SK-N-SH (cell line): ENCODE measurements around the gene ADRA2B. TPM values are rescaled to one million over a fixed set of nuclear protein-coding genes. Genes with fewer than 3 reads are reported as not detected.

ENCODE experiments used
- CTCF ChIA-PET: fragments of 300-600, 350-600 bp; formaldehyde crosslinking; extraction: SDS; loops from one replicate; lab custom pipeline; 2021; lab: Yijun Ruan, JAX
- POLR2A ChIA-PET: fragments of 350-600 bp; sonication (Branson Sonifier 250); formaldehyde crosslinking; extraction: SDS; loops from one replicate; lab custom pipeline; 2020; ENCODE audit warnings: antibody characterized with exemption, inconsistent platforms; lab: Yijun Ruan, JAX
- DNase-seq: peaks from one replicate; pipeline ENCODE4 v3.0.0; 2012
- H2AFZ ChIP-seq: fragments of 200-600 bp; sonication (generic); 2 replicates; pipeline ENCODE4 v1.8.1; 2016; ENCODE audit warnings: antibody characterized with exemption, mild to moderate bottlenecking, low read depth
- H3F3A ChIP-seq: fragments of 200-600 bp; sonication (generic); replicated peaks from 2 replicates; pipeline ENCODE3; 2016; ENCODE audit warnings: antibody characterized with exemption, mild to moderate bottlenecking; ENCODE audit not compliant: insufficient read depth
- H3K27ac ChIP-seq, 2 experiments: fragments of 200-500 bp in 1 of 2; fragments of 200-600 bp in 1 of 2; sonication (Bioruptor generic) in 1 of 2; sonication (generic), shearing (Covaris generic) in 1 of 2; 2 replicates each; pipeline versions ENCODE4 v1.5.1 to v1.6.1; 2014 to 2016; ENCODE audit warnings: low read depth in 2 of 2, inconsistent platforms in 1 of 2, low read length in 1 of 2, mild to moderate bottlenecking in 1 of 2, mixed read lengths in 1 of 2
- H3K27me3 ChIP-seq: fragments of 200-600 bp; sonication (generic), shearing (Covaris generic); 2 replicates; pipeline ENCODE4 v1.6.1; 2016; ENCODE audit warnings: mixed run types; ENCODE audit not compliant: insufficient read depth
- H3K36me3 ChIP-seq, 2 experiments: fragments of 200-500 bp in 1 of 2; fragments of 200-600 bp in 1 of 2; sonication (Bioruptor generic) in 1 of 2; sonication (generic) in 1 of 2; replicated peaks in 1 of 2; 2 replicates each; pipeline versions ENCODE3 to v1.5.1; 2014 to 2016; ENCODE audit warnings: low read length in 1 of 2, mild to moderate bottlenecking in 1 of 2; ENCODE audit not compliant: insufficient read depth in 2 of 2, control insufficient read depth in 1 of 2
- H3K4me1 ChIP-seq, 2 experiments: fragments of 200-500 bp in 1 of 2; fragments of 200-600 bp in 1 of 2; sonication (Bioruptor generic) in 1 of 2; sonication (generic), shearing (Covaris generic) in 1 of 2; 2 replicates each; pipeline versions ENCODE4 v1.5.1 to v1.6.1; 2014 to 2016; ENCODE audit warnings: low read depth in 1 of 2, low read length in 1 of 2, mixed run types in 1 of 2; ENCODE audit not compliant: insufficient read depth in 2 of 2, control insufficient read depth in 1 of 2
- H3K4me2 ChIP-seq: fragments of 200-600 bp; sonication (generic), shearing (Covaris generic); 2 replicates; pipeline ENCODE4 v1.6.1; 2017; ENCODE audit warnings: mixed run types
- H3K4me3 ChIP-seq, 2 experiments: fragments of 200-500 bp in 1 of 2; fragments of 200-600 bp in 1 of 2; sonication (Bioruptor generic) in 1 of 2; sonication (generic), shearing (Covaris generic) in 1 of 2; 2 replicates each; pipeline versions ENCODE4 v1.5.1 to v1.8.1; 2014 to 2016; ENCODE audit warnings: low read depth in 2 of 2, inconsistent platforms in 1 of 2, low read length in 1 of 2, mild to moderate bottlenecking in 1 of 2, mixed read lengths in 1 of 2, moderate library complexity in 1 of 2
- H3K79me2 ChIP-seq: fragments of 200-600 bp; sonication (generic); 2 replicates; pipeline ENCODE4 v1.8.1; 2017; ENCODE audit warnings: mild to moderate bottlenecking; ENCODE audit not compliant: insufficient read depth
- H3K9ac ChIP-seq: fragments of 200-600 bp; sonication (generic); 2 replicates; pipeline ENCODE4 v1.6.1; 2017; ENCODE audit warnings: mixed run types
- H3K9me2 ChIP-seq: fragments of 200-600 bp; sonication (generic); 2 replicates; pipeline ENCODE4 v1.6.1; 2017; ENCODE audit warnings: mixed run types
- H3K9me3 ChIP-seq: fragments of 200-600 bp; sonication (generic); 2 replicates; pipeline ENCODE4 v1.6.1; 2017; ENCODE audit warnings: mixed run types, mild to moderate bottlenecking, moderate library complexity
- H4K20me1 ChIP-seq: fragments of 200-600 bp; sonication (generic); 2 replicates; pipeline ENCODE4 v1.6.1; 2017; ENCODE audit warnings: mild to moderate bottlenecking, mixed run types; ENCODE audit not compliant: insufficient read depth
- CHD2 ChIP-seq: fragments of 150-350 bp; IDR thresholded peaks from 2 replicates; pipeline ENCODE4 v1.6.1; 2018; ENCODE audit warnings: low read length; ENCODE audit not compliant: partially characterized antibody
- ELF1 ChIP-seq: IDR thresholded peaks from 2 replicates; pipeline ENCODE4 v1.4.0; 2012
- EP300 ChIP-seq, 2 experiments: IDR thresholded peaks; 2 replicates each; pipeline versions ENCODE4 v1.4.0 to v1.6.1; 2012; ENCODE audit warnings: borderline replicate concordance in 1 of 2, low read depth in 1 of 2, low read length in 1 of 2
- FOSL2 ChIP-seq: IDR thresholded peaks from 2 replicates; pipeline ENCODE4 v1.4.0; 2012; ENCODE audit warnings: low read depth, mild to moderate bottlenecking, moderate library complexity, borderline replicate concordance
- GATA2 ChIP-seq: sonication (generic); formaldehyde crosslinking; IDR thresholded peaks from 2 replicates; pipeline ENCODE4 v1.5.0; 2020; ENCODE audit warnings: mild to moderate bottlenecking, missing genetic modification reagents
- MAX ChIP-seq: IDR thresholded peaks from 2 replicates; pipeline ENCODE4 v1.4.0; 2012; ENCODE audit warnings: low read depth
- MXI1 ChIP-seq: IDR thresholded peaks from 2 replicates; pipeline ENCODE4 v1.6.1; 2012; ENCODE audit warnings: mild to moderate bottlenecking, low read depth, low read length, improper control_type of control experiment
- NFIC ChIP-seq: IDR thresholded peaks from 2 replicates; pipeline ENCODE4 v1.4.0; 2012; ENCODE audit warnings: borderline replicate concordance
- PBX3 ChIP-seq: IDR thresholded peaks from 2 replicates; pipeline ENCODE4; 2012
- RFX5 ChIP-seq: IDR thresholded peaks from 2 replicates; pipeline ENCODE4 v1.6.1; 2012; ENCODE audit warnings: mild to moderate bottlenecking, improper control_type of control experiment, low read length
- RXRA ChIP-seq: IDR thresholded peaks from 2 replicates; pipeline ENCODE4 v1.4.0; 2012; ENCODE audit warnings: low read depth, mild to moderate bottlenecking, borderline replicate concordance
- SIN3A ChIP-seq: IDR thresholded peaks from 2 replicates; pipeline ENCODE4 v1.6.1; 2012; ENCODE audit warnings: low read depth, mild to moderate bottlenecking, low read length, moderate library complexity, borderline replicate concordance
- TAF1 ChIP-seq: IDR thresholded peaks from 2 replicates; pipeline ENCODE4 v1.6.1; 2012; ENCODE audit warnings: low read depth, mild to moderate bottlenecking, low read length, moderate library complexity, borderline replicate concordance
- TCF12 ChIP-seq: IDR thresholded peaks from 2 replicates; pipeline ENCODE4 v1.4.0; 2012
- TEAD4 ChIP-seq: IDR thresholded peaks from 2 replicates; pipeline ENCODE4 v1.4.0; 2012; ENCODE audit warnings: mild to moderate bottlenecking, borderline replicate concordance; ENCODE audit not compliant: insufficient read depth
- WGBS: methylation state at CpG from one replicate; pipeline ENCODE4 v1.1.6; 2017; ENCODE audit warnings: low lambda C conversion rate; 5-methylcytosine and 5-hydroxymethylcytosine counted together
- polyA plus RNA-seq, 3 experiments: library from polyadenylated mRNA; depleted of rRNA; stranded (reverse); fragments of >200 nt; gene quantifications; 2 replicates each; pipeline ENCODE4 v1.2.3, GENCODE V29; 2012

ADRA2B gene
- polyA plus RNA-seq, 1 of the 3 experiments (the other 2 are of a cell fraction), result not detected

DNA sequence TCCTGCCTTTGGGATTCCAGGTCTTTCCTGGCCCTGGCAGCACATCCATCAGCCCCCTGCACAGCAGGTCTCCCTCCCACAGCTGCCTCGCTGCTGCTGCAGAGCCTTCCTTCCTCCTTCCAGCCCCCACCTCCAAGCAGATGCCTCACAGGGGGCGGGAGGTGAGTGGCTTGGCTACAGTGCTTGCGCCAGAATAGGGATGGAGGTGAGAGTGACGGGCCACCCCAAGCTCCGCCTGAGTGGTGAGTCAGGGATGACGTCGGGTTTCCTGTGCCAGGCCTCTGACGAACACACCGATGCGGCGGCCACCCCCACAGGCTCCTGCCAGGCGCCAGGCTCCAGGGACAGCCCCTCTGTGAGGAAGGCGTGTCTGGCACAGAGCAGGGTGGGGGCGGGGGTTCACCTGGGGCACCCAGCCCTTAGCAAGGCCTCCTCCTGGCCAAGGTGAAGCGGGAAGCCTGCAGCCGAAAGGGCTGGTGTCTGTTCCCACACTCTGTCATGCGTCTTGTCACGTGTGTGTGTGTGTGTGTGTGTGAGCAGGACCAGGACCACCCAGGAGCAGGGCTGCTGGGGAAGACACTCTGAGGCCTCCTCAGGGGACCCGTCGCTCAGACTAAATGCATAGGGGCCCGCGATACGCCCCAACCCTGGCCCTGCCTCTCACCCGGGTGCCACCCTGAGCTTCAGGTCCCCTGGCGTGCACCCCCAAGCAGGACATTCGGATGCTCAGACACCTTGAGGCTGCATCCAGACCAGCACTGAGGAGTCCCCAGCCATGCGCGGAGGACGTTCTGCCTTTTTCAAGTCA lies 32.2 kb upstream of the ADRA2B start:
- no peak overlapping the region for H3K4me3 ChIP-seq
- H2AFZ ChIP-seq, result peak overlapping the region; percentile 78
- DNase-seq, result peak; percentile 90
- peaks cover 29% of the 10 kb centered on the region for H3F3A ChIP-seq
- H3K27ac ChIP-seq, result peak overlapping the region; percentile 88 to 95
- H3K4me1 ChIP-seq, result peaks cover 33 to 57% of the 10 kb centered on the region in 2 experiments
- CTCF ChIA-PET, result interaction anchor here (1.0 to 7.0 kb wide), 4 partner anchors 10 to 126 kb away, joined by 4 to 49 read pairs (median 28); partner anchors contain the start of genes ADRA2B and ASTL
- H4K20me1 ChIP-seq, result no peaks in the 10 kb centered on the region
- peak overlapping the region; percentile 41; the same call in 1 of the 2 replicates for H3K9ac ChIP-seq
- no peaks in the 10 kb centered on the region for H3K36me3 ChIP-seq
- peak; percentile 68 for TF ChIP-seq PBX3
- TF ChIP-seq RFX5, result peak; percentile 23; the same call in 1 of the 2 replicates
- 0 out of 2 replicates have a peak, but pooled peaks have one; percentile 10 for TF ChIP-seq TEAD4
- TF ChIP-seq TAF1, result 0 out of 2 replicates have a peak, but pooled peaks have one; percentile 5
- TF ChIP-seq EP300 (IDR thresholded peaks at IDR 0.05; ENCODE audit: borderline replicate concordance in 1 of 2, low read depth in 1 of 2, low read length in 1 of 2), result peak in 1 of 2 experiments; percentile 57; a peak in 2 of 4 replicates
- TF ChIP-seq GATA2 (CRISPR knock-in tag), result 0 out of 2 replicates have a peak, but pooled peaks have one; percentile 7
- peak; percentile 83; the same call in 1 of the 2 replicates for TF ChIP-seq FOSL2
- TF ChIP-seq CHD2, result no peak
- no peak for TF ChIP-seq RXRA
- no peak for TF ChIP-seq ELF1
- TF ChIP-seq SIN3A, result 0 out of 2 replicates have a peak, but pooled peaks have one; percentile 22
- TF ChIP-seq NFIC, result 0 out of 2 replicates have a peak, but pooled peaks have one; percentile 49
- TF ChIP-seq MAX, result peak; percentile 64
- TF ChIP-seq TCF12, result peak; percentile 45; the same call in 1 of the 2 replicates
- peak; percentile 48; the same call in 1 of the 2 replicates for TF ChIP-seq MXI1
- TF ChIP-seq, all 33 proteins: peak for 12
- no peaks in the 10 kb centered on the region for H3K27me3 ChIP-seq
- H3K9me3 ChIP-seq, result no peaks in the 10 kb centered on the region
- H3K4me2 ChIP-seq, result peak overlapping the region; percentile 69; the same call in 1 of the 2 replicates
- no peaks in the 10 kb centered on the region for H3K9me2 ChIP-seq
- POLR2A ChIA-PET, result no interaction called here
- peaks cover 12% of the 10 kb centered on the region; the same call in 1 of the 2 replicates for H3K79me2 ChIP-seq
- 33% methylated on average over 15 of the region's 29 CpGs for WGBS
